ENCODE data around the gene PALS2. TPM values are rescaled to one million over a fixed set of nuclear protein-coding genes. Genes with fewer than 3 reads are reported as not detected.
A peak's percentile ranks its signal among the peaks of the same experiment; 100 is the strongest.

PALS2 gene
- total and polyA plus RNA-seq, 9 of the 15 experiments (the other 6 are each of a cell fraction or from before 2014, with no cell fraction given) = 5.9 to 35.0 (median 17.7) TPM

DNA sequence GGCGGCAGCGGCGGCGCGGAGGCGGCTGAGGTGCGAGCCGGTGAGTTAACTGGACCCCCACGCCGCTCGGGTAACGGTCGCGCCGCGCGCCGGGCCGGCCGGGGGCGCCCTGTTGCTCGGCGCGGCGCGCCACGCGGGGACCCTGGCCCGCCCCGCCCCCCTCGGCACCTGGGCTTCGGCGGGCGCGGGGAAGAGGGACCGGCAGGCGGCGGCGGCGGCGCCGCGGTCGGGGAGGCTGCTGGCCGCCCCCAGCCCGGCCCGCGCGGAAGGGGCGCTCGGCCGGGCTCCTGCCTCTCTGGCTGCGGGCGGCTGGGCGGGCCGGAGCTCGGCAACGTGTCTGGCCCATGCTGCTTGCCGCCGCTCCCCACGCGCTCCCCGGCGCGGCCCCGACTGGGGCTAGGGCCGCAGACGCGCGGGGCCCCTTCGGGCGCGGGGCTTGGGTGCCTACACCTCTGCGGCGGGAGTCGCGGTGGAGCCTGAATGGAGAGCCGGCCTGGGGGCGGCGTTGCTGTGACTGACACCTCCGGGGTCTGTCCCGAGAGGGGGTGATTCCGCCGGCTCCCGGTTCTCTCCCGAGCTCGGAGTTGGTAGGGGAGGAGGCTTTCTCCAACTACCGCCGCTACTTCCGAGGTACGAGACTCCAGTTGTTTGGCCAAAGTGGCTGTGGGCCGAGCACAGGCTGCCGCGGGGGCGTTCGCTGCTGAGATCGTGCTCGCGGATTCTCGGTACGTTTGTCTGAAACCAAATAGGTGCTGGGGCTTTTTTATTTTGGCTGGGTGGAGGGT lies 494 bp downstream of the PALS2 start (continued):
- TF ChIP-seq KDM5B (IDR thresholded peaks at IDR 0.05; ENCODE audit: insufficient replicate concordance, low read depth, low read length) (peak; percentile 45), EGR1 (conservative IDR thresholded peaks at IDR 0.05) (peak; percentile 91), TAF1 (IDR thresholded peaks at IDR 0.05; ENCODE audit: control insufficient read depth, extremely low read depth, insufficient read depth, low read length, severe bottlenecking) (peak; percentile 48), PHF8 (IDR thresholded peaks at IDR 0.05; ENCODE audit: borderline replicate concordance, low read length) (peak; percentile 22; the same call in 1 of the 2 replicates), DPF2 (IDR thresholded peaks at IDR 0.05) (0 out of 2 replicates have a peak, but pooled peaks have one; percentile 23), SMAD4 (CRISPR knock-in tag; conservative IDR thresholded peaks at IDR 0.05) (peak; percentile 83), HDAC1 (IDR thresholded peaks at IDR 0.05) (peak in 1 of 2 experiments; percentile 42; a peak in 1 of 4 replicates), RB1 (IDR thresholded peaks at IDR 0.05; ENCODE audit: low read depth) (peak; percentile 27; the same call in 1 of the 2 replicates), SNRNP70 (optimal IDR thresholded peaks at IDR 0.05; ENCODE audit: low read depth, low read length) (no peak), GABPB1 (CRISPR knock-in tag; IDR thresholded peaks at IDR 0.05) (peak; percentile 38; the same call in 1 of the 2 replicates), SIN3B (IDR thresholded peaks at IDR 0.05; ENCODE audit: low read depth) (peak; percentile 21; the same call in 1 of the 2 replicates), GATAD2B (IDR thresholded peaks at IDR 0.05; ENCODE audit: borderline replicate concordance) (no peak), PURB (CRISPR knock-in tag; IDR thresholded peaks at IDR 0.05; ENCODE audit: low read depth) (no peak), MEF2A (IDR thresholded peaks at IDR 0.05; ENCODE audit: control insufficient read depth, low read depth, low read length) (no peak), CXXC5 (CRISPR knock-in tag; IDR thresholded peaks at IDR 0.05) (peak; percentile 32; the same call in 1 of the 2 replicates), ZFX (CRISPR knock-in tag; IDR thresholded peaks at IDR 0.05) (peak; percentile 66)
- TF ChIP-seq, protein P1, sequence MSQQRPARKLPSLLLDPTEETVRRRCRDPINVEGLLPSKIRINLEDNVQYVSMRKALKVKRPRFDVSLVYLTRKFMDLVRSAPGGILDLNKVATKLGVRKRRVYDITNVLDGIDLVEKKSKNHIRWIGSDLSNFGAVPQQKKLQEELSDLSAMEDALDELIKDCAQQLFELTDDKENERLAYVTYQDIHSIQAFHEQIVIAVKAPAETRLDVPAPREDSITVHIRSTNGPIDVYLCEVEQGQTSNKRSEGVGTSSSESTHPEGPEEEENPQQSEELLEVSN (IDR thresholded peaks at IDR 0.05; ENCODE audit: borderline replicate concordance in 1 of 2, extremely low read depth in 1 of 2, insufficient read depth in 1 of 2, insufficient read length in 1 of 2, low read depth in 1 of 2, low read length in 1 of 2, poor library complexity in 1 of 2, severe bottlenecking in 1 of 2) = peak; percentile 51 to 68
- TF ChIP-seq, protein P2, sequence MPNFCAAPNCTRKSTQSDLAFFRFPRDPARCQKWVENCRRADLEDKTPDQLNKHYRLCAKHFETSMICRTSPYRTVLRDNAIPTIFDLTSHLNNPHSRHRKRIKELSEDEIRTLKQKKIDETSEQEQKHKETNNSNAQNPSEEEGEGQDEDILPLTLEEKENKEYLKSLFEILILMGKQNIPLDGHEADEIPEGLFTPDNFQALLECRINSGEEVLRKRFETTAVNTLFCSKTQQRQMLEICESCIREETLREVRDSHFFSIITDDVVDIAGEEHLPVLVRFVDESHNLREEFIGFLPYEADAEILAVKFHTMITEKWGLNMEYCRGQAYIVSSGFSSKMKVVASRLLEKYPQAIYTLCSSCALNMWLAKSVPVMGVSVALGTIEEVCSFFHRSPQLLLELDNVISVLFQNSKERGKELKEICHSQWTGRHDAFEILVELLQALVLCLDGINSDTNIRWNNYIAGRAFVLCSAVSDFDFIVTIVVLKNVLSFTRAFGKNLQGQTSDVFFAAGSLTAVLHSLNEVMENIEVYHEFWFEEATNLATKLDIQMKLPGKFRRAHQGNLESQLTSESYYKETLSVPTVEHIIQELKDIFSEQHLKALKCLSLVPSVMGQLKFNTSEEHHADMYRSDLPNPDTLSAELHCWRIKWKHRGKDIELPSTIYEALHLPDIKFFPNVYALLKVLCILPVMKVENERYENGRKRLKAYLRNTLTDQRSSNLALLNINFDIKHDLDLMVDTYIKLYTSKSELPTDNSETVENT (CRISPR knock-in tag; IDR thresholded peaks at IDR 0.05) = 0 out of 2 replicates have a peak, but pooled peaks have one; percentile 50
- TF ChIP-seq, protein P3, sequence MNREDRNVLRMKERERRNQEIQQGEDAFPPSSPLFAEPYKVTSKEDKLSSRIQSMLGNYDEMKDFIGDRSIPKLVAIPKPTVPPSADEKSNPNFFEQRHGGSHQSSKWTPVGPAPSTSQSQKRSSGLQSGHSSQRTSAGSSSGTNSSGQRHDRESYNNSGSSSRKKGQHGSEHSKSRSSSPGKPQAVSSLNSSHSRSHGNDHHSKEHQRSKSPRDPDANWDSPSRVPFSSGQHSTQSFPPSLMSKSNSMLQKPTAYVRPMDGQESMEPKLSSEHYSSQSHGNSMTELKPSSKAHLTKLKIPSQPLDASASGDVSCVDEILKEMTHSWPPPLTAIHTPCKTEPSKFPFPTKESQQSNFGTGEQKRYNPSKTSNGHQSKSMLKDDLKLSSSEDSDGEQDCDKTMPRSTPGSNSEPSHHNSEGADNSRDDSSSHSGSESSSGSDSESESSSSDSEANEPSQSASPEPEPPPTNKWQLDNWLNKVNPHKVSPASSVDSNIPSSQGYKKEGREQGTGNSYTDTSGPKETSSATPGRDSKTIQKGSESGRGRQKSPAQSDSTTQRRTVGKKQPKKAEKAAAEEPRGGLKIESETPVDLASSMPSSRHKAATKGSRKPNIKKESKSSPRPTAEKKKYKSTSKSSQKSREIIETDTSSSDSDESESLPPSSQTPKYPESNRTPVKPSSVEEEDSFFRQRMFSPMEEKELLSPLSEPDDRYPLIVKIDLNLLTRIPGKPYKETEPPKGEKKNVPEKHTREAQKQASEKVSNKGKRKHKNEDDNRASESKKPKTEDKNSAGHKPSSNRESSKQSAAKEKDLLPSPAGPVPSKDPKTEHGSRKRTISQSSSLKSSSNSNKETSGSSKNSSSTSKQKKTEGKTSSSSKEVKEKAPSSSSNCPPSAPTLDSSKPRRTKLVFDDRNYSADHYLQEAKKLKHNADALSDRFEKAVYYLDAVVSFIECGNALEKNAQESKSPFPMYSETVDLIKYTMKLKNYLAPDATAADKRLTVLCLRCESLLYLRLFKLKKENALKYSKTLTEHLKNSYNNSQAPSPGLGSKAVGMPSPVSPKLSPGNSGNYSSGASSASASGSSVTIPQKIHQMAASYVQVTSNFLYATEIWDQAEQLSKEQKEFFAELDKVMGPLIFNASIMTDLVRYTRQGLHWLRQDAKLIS (CRISPR knock-in tag; IDR thresholded peaks at IDR 0.05) = 0 out of 2 replicates have a peak, but pooled peaks have one; percentile 28
